Neural crest cell (in vitro differentiated cells): ENCODE measurements around the gene MAST2. TPM values are rescaled to one million over a fixed set of nuclear protein-coding genes. Genes with fewer than 3 reads are reported as not detected.

Source experiments
- DNase-seq: peaks from one replicate; pipeline ENCODE4 v3.0.0; 2021; ENCODE audit warnings: low read depth, mixed read lengths, low spot score
- H3K27ac Mint-ChIP-seq: one replicate; pipeline ENCODE4 v1.8.0; 2021; ENCODE audit warnings: mild to moderate bottlenecking, mixed read lengths; ENCODE audit not compliant: unreplicated experiment
- H3K27me3 Mint-ChIP-seq: 2 replicates; pipeline ENCODE4 v1.8.0; 2021; ENCODE audit warnings: low read depth, mild to moderate bottlenecking, mixed read lengths
- H3K36me3 Mint-ChIP-seq: 2 replicates; pipeline ENCODE4 v1.8.0; 2021; ENCODE audit warnings: low read depth, mild to moderate bottlenecking, mixed read lengths
- H3K4me1 Mint-ChIP-seq: 2 replicates; pipeline ENCODE4 v1.8.0; 2021; ENCODE audit warnings: mixed read lengths
- H3K4me3 Mint-ChIP-seq: one replicate; pipeline ENCODE4 v1.8.0; 2021; ENCODE audit warnings: mild to moderate bottlenecking, mixed read lengths
- H3K9me3 Mint-ChIP-seq: 2 replicates; pipeline ENCODE4 v1.8.0; 2021; ENCODE audit warnings: mixed read lengths
- total RNA-seq: library from RNA; stranded (reverse); gene quantifications from 2 replicates; pipeline ENCODE4 v1.2.1, GENCODE V29; 2021
- TF ChIP-seq, protein P1 (sequence below): fragments of 200-600 bp; sonication (generic); conservative IDR thresholded peaks from 2 replicates; pipeline ENCODE4 v1.5.0; 2021; ENCODE audit warnings: antibody characterized with exemption, mild to moderate bottlenecking

Gene MAST2
- total RNA-seq, 1 donor from 2014 or later: 47.6 TPM

DNA sequence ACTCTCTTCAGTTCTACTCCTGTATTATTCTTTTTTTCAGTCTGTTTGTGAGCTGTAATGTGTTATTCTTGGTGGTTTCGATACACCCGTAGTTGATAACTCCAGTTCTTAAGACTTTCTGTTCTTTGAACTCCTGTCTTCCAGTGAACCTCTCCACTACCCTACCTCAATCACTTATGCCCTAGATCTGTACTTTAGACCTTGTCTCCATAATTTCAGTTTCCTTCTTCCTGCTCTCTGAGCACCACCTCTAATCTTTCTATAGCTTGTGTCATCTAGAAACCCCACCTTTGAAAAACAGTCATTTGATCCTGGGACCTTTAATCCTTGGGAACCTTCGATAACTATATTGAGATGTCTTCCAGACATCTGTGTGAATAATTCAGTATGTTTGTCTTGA lies 169.7 kb downstream of the MAST2 start:
- TF ChIP-seq, protein P1, sequence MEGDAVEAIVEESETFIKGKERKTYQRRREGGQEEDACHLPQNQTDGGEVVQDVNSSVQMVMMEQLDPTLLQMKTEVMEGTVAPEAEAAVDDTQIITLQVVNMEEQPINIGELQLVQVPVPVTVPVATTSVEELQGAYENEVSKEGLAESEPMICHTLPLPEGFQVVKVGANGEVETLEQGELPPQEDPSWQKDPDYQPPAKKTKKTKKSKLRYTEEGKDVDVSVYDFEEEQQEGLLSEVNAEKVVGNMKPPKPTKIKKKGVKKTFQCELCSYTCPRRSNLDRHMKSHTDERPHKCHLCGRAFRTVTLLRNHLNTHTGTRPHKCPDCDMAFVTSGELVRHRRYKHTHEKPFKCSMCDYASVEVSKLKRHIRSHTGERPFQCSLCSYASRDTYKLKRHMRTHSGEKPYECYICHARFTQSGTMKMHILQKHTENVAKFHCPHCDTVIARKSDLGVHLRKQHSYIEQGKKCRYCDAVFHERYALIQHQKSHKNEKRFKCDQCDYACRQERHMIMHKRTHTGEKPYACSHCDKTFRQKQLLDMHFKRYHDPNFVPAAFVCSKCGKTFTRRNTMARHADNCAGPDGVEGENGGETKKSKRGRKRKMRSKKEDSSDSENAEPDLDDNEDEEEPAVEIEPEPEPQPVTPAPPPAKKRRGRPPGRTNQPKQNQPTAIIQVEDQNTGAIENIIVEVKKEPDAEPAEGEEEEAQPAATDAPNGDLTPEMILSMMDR: no peak
- no peaks in the 10 kb centered on the region for H3K27me3 Mint-ChIP-seq
- peaks cover 9% of the 10 kb centered on the region for H3K36me3 Mint-ChIP-seq
- H3K4me3 Mint-ChIP-seq: no peak overlapping the region
- H3K4me1 Mint-ChIP-seq: no peaks in the 10 kb centered on the region
- DNase-seq: no peak
- no peaks in the 10 kb centered on the region for H3K9me3 Mint-ChIP-seq
- H3K27ac Mint-ChIP-seq: no peak overlapping the region

DNA sequence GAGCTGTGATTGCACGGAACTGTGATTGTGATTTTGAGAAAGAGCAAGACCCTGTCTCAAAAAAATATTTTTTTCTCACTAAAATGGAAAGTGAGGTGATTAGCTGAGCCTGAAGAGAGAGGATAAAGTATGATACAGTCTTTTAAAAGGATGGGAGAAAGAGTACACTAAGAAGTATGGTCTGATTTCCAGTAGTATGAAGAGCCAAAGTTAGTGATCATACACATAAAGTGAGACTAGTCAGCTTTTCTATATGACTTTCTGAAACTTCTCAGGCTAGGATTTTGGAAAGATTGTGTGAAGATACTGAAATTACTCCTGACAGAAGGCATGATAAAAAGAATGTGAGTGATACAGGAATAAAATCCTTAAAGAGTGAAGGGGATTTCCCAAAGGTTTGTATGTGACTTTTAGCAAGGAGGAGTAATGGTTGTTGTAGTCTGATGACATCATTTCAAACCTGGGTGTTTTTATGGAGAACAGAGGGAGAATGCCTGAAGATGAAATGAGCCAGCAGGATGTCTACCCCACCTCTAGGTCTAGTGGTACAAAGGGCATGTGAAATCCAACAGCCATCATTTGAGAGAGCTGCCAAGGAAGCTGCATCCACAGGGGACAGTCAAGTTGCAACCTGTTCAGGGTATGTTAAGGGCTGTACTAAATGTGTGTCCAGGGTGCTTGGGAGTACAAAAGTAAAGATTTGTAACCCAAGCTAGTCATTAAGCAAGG lies 171.3 kb downstream of the MAST2 start:
- no peak for DNase-seq
- no peaks in the 10 kb centered on the region for H3K27me3 Mint-ChIP-seq
- H3K9me3 Mint-ChIP-seq: no peaks in the 10 kb centered on the region
- TF ChIP-seq, protein P1: no peak
- H3K27ac Mint-ChIP-seq: no peak overlapping the region
- H3K4me1 Mint-ChIP-seq: no peaks in the 10 kb centered on the region
- no peak overlapping the region for H3K4me3 Mint-ChIP-seq
- peaks cover 9% of the 10 kb centered on the region for H3K36me3 Mint-ChIP-seq

DNA sequence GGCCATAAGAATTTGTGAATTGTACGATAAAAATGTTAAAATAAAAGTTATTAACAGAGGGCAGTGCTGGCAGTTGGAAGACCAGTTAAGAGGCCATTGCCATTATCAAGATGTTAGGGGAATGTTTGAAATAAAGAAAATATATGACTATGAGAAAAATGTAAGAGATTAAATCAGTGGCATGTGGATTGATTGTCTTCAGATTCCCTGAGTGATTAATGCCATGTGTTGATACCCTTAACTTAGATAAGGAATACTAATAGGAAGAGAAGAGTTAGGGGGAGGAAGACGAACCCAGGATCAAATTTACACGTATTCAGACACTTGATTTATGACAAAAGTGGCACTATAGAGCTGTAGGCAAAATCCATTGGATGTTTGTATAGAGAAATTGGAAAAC lies 173.2 kb downstream of the MAST2 start:
- H3K36me3 Mint-ChIP-seq: peaks cover 11% of the 10 kb centered on the region
- no peaks in the 10 kb centered on the region for H3K4me1 Mint-ChIP-seq
- TF ChIP-seq, protein P1: no peak
- no peak overlapping the region for H3K27ac Mint-ChIP-seq
- DNase-seq: no peak
- peaks cover 3% of the 10 kb centered on the region for H3K9me3 Mint-ChIP-seq
- H3K27me3 Mint-ChIP-seq: no peaks in the 10 kb centered on the region
- no peak overlapping the region for H3K4me3 Mint-ChIP-seq

DNA sequence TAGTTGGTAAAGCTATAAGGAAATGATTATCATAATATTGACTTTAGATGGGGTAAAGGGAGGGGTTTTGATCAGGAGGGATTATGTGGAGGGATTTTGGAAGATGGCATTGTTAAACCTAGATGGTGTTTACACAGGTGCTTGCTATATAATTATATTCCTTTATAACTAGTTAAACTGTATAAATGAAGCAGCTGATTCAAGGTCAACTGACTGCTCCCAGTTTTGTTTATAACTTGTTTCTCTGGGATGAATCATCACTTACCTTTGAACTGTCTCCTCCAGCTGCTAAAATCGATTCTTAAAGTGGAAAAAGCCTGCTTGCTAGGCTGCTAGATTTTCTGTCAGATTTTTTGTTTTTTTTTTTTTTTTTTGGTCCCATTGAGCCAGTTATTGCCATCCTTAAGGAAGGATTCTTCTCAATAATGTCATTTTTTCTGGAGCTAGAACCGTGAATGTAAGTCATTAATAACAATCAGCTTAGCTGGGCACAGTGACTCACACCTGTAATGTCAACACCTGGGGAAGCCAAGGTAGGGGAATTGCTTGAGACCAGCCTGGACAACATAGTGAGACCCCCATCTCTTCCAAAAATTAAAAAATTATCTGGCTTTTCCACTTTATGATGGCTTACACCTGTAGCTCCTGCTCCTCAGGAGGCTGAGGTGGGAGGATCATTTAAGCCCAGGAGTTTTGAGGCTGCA lies 175.8 kb downstream of the MAST2 start:
- Mint-ChIP-seq H3K9me3 (peaks cover 3% of the 10 kb centered on the region), H3K36me3 (peaks cover 6% of the 10 kb centered on the region), H3K27ac (peak overlapping the region; percentile 43), H3K4me3 (no peak overlapping the region), H3K27me3 (no peaks in the 10 kb centered on the region), H3K4me1 (no peaks in the 10 kb centered on the region)
- no peak for DNase-seq
- TF ChIP-seq, protein P1: no peak

DNA sequence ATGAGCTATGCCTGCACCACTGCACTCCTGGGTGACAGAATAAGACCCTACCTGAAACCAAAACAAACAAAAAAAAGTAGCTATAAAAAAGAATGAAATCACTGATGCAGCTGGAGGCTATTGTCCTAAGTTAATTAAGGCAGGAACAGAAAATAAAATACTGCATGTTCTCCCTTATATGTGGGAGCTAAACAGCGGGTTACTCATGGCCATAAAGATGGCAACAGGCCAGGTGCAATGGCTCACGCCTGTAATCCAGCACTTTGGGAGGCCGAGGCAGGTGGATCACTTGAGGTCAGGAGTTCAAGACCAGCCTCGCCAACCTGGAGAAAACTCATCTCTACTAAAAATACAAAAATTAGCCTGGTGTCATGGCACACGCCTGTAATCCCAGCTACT lies 176.4 kb downstream of the MAST2 start:
- TF ChIP-seq, protein P1: no peak
- H3K4me3 Mint-ChIP-seq: no peak overlapping the region
- DNase-seq: no peak
- no peaks in the 10 kb centered on the region for H3K27me3 Mint-ChIP-seq
- H3K36me3 Mint-ChIP-seq: peaks cover 6% of the 10 kb centered on the region
- H3K27ac Mint-ChIP-seq: peak overlapping the region; percentile 43
- no peaks in the 10 kb centered on the region for H3K4me1 Mint-ChIP-seq
- peaks cover 3% of the 10 kb centered on the region for H3K9me3 Mint-ChIP-seq
